Osteoblast (primary cell): ENCODE data around the gene CCDC50. TPM values are rescaled to one million over a fixed set of nuclear protein-coding genes. Genes with fewer than 3 reads are reported as not detected.

ENCODE experiments used
- DNase-seq: peaks from one replicate; pipeline ENCODE4 v3.0.0; 2011; ENCODE audit warnings: low spot score, mixed read lengths; ENCODE audit not compliant: insufficient read length; ENCODE audit errors: missing footprints
- H2AFZ ChIP-seq: 2 replicates; pipeline ENCODE4 v1.6.0; 2011; ENCODE audit warnings: mild to moderate bottlenecking, low read length
- H3K27ac ChIP-seq: 2 replicates; pipeline ENCODE4 v1.5.1; 2011; ENCODE audit warnings: mild to moderate bottlenecking, low read depth, low read length, moderate library complexity
- H3K27me3 ChIP-seq: 2 replicates; pipeline ENCODE4 v1.6.0; 2012; ENCODE audit warnings: mild to moderate bottlenecking, control low read depth, inconsistent platforms, low read length, moderate library complexity; ENCODE audit not compliant: insufficient read depth
- H3K36me3 ChIP-seq: 2 replicates; pipeline ENCODE4 v1.5.1; 2011; ENCODE audit warnings: mild to moderate bottlenecking, low read length, control low read depth, moderate library complexity; ENCODE audit not compliant: insufficient read depth
- H3K4me1 ChIP-seq: 2 replicates; pipeline ENCODE4 v1.5.1; 2011; ENCODE audit warnings: mild to moderate bottlenecking, low read length, control low read depth, moderate library complexity; ENCODE audit not compliant: insufficient read depth
- H3K4me2 ChIP-seq: 2 replicates; pipeline ENCODE4 v1.6.0; 2011; ENCODE audit warnings: mild to moderate bottlenecking, low read length; ENCODE audit not compliant: insufficient read depth
- H3K4me3 ChIP-seq: fragments of 200-600 bp; sonication (generic); 3 replicates; pipeline ENCODE4 v1.5.1; 2012; ENCODE audit warnings: mild to moderate bottlenecking, low read length, inconsistent platforms; ENCODE audit not compliant: insufficient read depth
- H3K79me2 ChIP-seq: 2 replicates; pipeline ENCODE4 v1.6.0; 2012; ENCODE audit warnings: mild to moderate bottlenecking, low read length, control low read depth, inconsistent platforms; ENCODE audit not compliant: insufficient read depth
- H3K9me3 ChIP-seq: 2 replicates; pipeline ENCODE4 v1.5.1; 2011; ENCODE audit warnings: low read depth, low read length, control low read depth
- H4K20me1 ChIP-seq: 2 replicates; pipeline ENCODE4 v1.6.0; 2012; ENCODE audit warnings: mild to moderate bottlenecking, low read length, control low read depth; ENCODE audit not compliant: insufficient read depth
- CTCF ChIP-seq: IDR thresholded peaks from 2 replicates; pipeline ENCODE4 v1.5.1; 2011; ENCODE audit warnings: mild to moderate bottlenecking, low read depth, low read length, moderate library complexity; ENCODE audit errors: extremely low read depth
- total RNA-seq: library from RNA; depleted of rRNA; stranded (reverse); fragments of >200 nt; gene quantifications from 2 replicates; pipeline ENCODE4 v1.2.3, GENCODE V29; 2012

The CCDC50 gene
- total RNA-seq, 1 donor, result 78.2 TPM

- no peaks in the 10 kb centered on the region for H3K79me2 ChIP-seq
- no peaks in the 10 kb centered on the region for H4K20me1 ChIP-seq
- no peak for TF ChIP-seq CTCF
These were observed 15.0 kb upstream of the CCDC50 start for GRCh38 chr3:191314109-191314728.

GRCh38 chr3:191316876-191317603 is 12.2 kb upstream of the CCDC50 start:
- Histone ChIP-seq H4K20me1 (no peaks in the 10 kb centered on the region), H3K36me3 (no peaks in the 10 kb centered on the region), H3K4me2 (no peak overlapping the region), H3K4me1 (no peaks in the 10 kb centered on the region), H3K27ac (no peak overlapping the region), H3K4me3 (no peak overlapping the region), H3K79me2 (no peaks in the 10 kb centered on the region), H3K9me3 (no peaks in the 10 kb centered on the region), H2AFZ (no peak overlapping the region), H3K27me3 (no peaks in the 10 kb centered on the region)
- no peak for TF ChIP-seq CTCF
- DNase-seq, result no peak

More at GRCh38 chr3:191314109-191314728, 15.0 kb upstream of the CCDC50 start:
- DNase-seq, result no peak
- Histone ChIP-seq H3K9me3 (no peaks in the 10 kb centered on the region), H3K4me1 (no peaks in the 10 kb centered on the region), H2AFZ (no peak overlapping the region), H3K27ac (no peak overlapping the region), H3K4me3 (no peak overlapping the region), H3K4me2 (no peak overlapping the region), H3K27me3 (no peaks in the 10 kb centered on the region), H3K36me3 (no peaks in the 10 kb centered on the region)

- no peak for DNase-seq
- H3K4me1 ChIP-seq, result no peaks in the 10 kb centered on the region
- no peak for TF ChIP-seq CTCF
- no peak overlapping the region for H3K4me2 ChIP-seq
- no peak overlapping the region for H3K27ac ChIP-seq
- no peaks in the 10 kb centered on the region for H3K9me3 ChIP-seq
- no peaks in the 10 kb centered on the region for H3K36me3 ChIP-seq
- H4K20me1 ChIP-seq, result no peaks in the 10 kb centered on the region
- H3K4me3 ChIP-seq, result no peak overlapping the region
- no peaks in the 10 kb centered on the region for H3K27me3 ChIP-seq
- H3K79me2 ChIP-seq, result no peaks in the 10 kb centered on the region
- H2AFZ ChIP-seq, result no peak overlapping the region
These were observed 8.9 kb upstream of the CCDC50 start for GRCh38 chr3:191320316-191320715.

- DNase-seq, result no peak
- Histone ChIP-seq H3K4me1 (no peaks in the 10 kb centered on the region), H3K4me2 (no peak overlapping the region), H3K79me2 (no peaks in the 10 kb centered on the region), H2AFZ (no peak overlapping the region), H3K27me3 (no peaks in the 10 kb centered on the region), H3K4me3 (no peak overlapping the region), H4K20me1 (no peaks in the 10 kb centered on the region), H3K27ac (no peak overlapping the region), H3K9me3 (no peaks in the 10 kb centered on the region), H3K36me3 (no peaks in the 10 kb centered on the region)
- TF ChIP-seq CTCF, result no peak
These were observed 8.0 kb upstream of the CCDC50 start for GRCh38 chr3:191321019-191321767.
